Mesothelial cell of epicardium (in vitro differentiated cells): ENCODE measurements around the gene SNAPC1. TPM values are rescaled to one million over a fixed set of nuclear protein-coding genes. Genes with fewer than 3 reads are reported as not detected.

Source experiments
- DNase-seq, 2 experiments: peaks; one replicate each; pipeline ENCODE4 v3.0.0; 2021; ENCODE audit warnings: low spot score in 2 of 2; ENCODE audit not compliant: unreplicated experiment in 2 of 2
- H3K27ac Mint-ChIP-seq: 2 replicates; pipeline ENCODE4 v1.8.0; 2021; ENCODE audit warnings: mixed read lengths
- H3K27me3 Mint-ChIP-seq: 2 replicates; pipeline ENCODE4 v1.8.0; 2021; ENCODE audit warnings: low read depth, mixed read lengths
- H3K36me3 Mint-ChIP-seq: 2 replicates; pipeline ENCODE4 v1.8.0; 2021; ENCODE audit warnings: mixed read lengths
- H3K4me1 Mint-ChIP-seq: 2 replicates; pipeline ENCODE4 v1.8.0; 2021; ENCODE audit warnings: mixed read lengths
- H3K4me3 Mint-ChIP-seq: 2 replicates; pipeline ENCODE4 v1.8.0; 2021; ENCODE audit warnings: mild to moderate bottlenecking, moderate library complexity, mixed read lengths
- H3K9me3 Mint-ChIP-seq: 2 replicates; pipeline ENCODE4 v1.8.0; 2021; ENCODE audit warnings: mixed read lengths
- CTCF ChIP-seq: fragments of 200-600 bp; sonication (generic); IDR thresholded peaks from one replicate; pipeline ENCODE4 v1.5.0; 2021; ENCODE audit warnings: antibody characterized with exemption; ENCODE audit not compliant: unreplicated experiment
- total RNA-seq: library from RNA; stranded (reverse); gene quantifications from 3 replicates; pipeline ENCODE4 v1.2.1, GENCODE V29; 2021

SNAPC1 gene
- total RNA-seq, 1 donor from 2014 or later: 6.2 TPM

GRCh38 chr14:61759878-61760277 lies 2.3 kb upstream of the SNAPC1 start:
- no peaks in the 10 kb centered on the region for H3K27me3 Mint-ChIP-seq
- H3K36me3 Mint-ChIP-seq: no peaks in the 10 kb centered on the region
- no peak for TF ChIP-seq CTCF
- H3K27ac Mint-ChIP-seq: no peak overlapping the region
- peaks cover 27% of the 10 kb centered on the region for H3K4me1 Mint-ChIP-seq
- no peak for DNase-seq
- H3K9me3 Mint-ChIP-seq: no peaks in the 10 kb centered on the region
- no peak overlapping the region for H3K4me3 Mint-ChIP-seq

DNA sequence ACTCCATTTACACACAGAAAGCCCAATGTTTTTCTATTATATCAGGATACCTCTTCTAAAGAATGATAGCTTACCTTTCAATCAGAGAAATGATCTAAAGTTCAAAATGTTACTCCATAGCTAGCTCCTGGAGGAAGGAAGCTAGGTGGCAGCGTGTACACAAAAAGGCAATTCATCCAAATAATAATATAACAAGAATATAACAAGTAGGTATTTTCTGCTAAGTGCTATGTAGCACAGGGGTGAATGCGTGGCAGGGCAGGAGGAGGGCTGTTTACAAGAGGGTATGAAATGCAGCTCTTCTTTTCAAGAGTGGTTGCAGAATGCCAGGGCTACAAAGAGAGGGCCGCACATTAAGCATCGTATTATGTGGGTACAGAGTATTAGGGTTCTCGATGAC lies 663 bp upstream of the SNAPC1 start:
- no peaks in the 10 kb centered on the region for H3K36me3 Mint-ChIP-seq
- peak overlapping the region; percentile 91 for H3K4me3 Mint-ChIP-seq
- TF ChIP-seq CTCF: no peak
- peak overlapping the region; percentile 98 for H3K27ac Mint-ChIP-seq
- no peaks in the 10 kb centered on the region for H3K9me3 Mint-ChIP-seq
- peaks cover 44% of the 10 kb centered on the region for H3K4me1 Mint-ChIP-seq
- no peak for DNase-seq
- H3K27me3 Mint-ChIP-seq: no peaks in the 10 kb centered on the region

DNA sequence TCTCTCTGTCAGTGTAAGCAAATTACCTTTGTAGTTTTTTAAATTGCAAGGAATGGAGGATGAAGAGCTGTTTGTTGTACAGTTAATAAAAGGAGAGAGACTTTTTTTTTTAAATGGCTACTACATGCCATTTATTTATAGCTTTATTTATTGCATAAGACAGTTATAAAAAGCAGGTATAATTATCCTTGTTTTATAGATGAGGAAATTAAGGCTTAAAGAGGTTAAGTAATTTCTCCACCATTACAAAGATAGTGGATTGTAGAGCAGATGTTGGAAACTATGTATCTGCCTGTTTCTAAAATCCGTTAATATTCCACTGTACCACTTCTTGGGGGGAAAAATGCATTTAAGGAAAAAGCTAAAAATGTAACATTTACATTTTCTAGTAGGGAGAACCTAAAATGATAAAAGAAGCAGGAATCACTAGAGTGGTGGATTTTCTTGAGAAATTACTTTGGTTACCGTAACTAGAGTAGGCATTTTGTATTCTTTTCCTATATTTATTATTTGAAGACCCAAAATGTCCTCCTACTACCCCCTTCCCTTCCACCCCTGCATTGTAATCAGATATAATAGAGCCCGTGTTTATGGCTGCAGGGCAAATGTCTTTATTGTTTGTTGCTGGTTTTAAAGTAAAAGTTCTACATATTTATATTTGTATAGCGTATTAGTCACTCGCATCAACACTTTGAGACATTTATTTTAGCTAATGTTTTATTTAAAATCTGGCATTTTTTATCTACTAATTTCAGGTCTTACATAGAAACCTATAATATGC lies 2.3 kb downstream of the SNAPC1 start:
- peak overlapping the region; percentile 63 for H3K27ac Mint-ChIP-seq
- peak overlapping the region; percentile 91 for H3K4me3 Mint-ChIP-seq
- peaks cover 45% of the 10 kb centered on the region for H3K4me1 Mint-ChIP-seq
- H3K36me3 Mint-ChIP-seq: peaks cover 5% of the 10 kb centered on the region
- TF ChIP-seq CTCF: no peak
- H3K9me3 Mint-ChIP-seq: no peaks in the 10 kb centered on the region
- no peak for DNase-seq
- no peaks in the 10 kb centered on the region for H3K27me3 Mint-ChIP-seq

GRCh38 chr14:61765225-61765943 lies 3.2 kb downstream of the SNAPC1 start:
- peaks cover 11% of the 10 kb centered on the region for H3K36me3 Mint-ChIP-seq
- peak overlapping the region; percentile 47 for H3K4me3 Mint-ChIP-seq
- peak overlapping the region; percentile 63 for H3K27ac Mint-ChIP-seq
- TF ChIP-seq CTCF: no peak
- H3K9me3 Mint-ChIP-seq: no peaks in the 10 kb centered on the region
- no peaks in the 10 kb centered on the region for H3K27me3 Mint-ChIP-seq
- peaks cover 45% of the 10 kb centered on the region for H3K4me1 Mint-ChIP-seq
- DNase-seq: no peak

GRCh38 chr14:61766151-61766550 lies 3.9 kb downstream of the SNAPC1 start:
- H3K4me3 Mint-ChIP-seq: peak overlapping the region; percentile 47
- TF ChIP-seq CTCF: no peak
- no peaks in the 10 kb centered on the region for H3K27me3 Mint-ChIP-seq
- H3K36me3 Mint-ChIP-seq: peaks cover 11% of the 10 kb centered on the region
- peaks cover 45% of the 10 kb centered on the region for H3K4me1 Mint-ChIP-seq
- H3K27ac Mint-ChIP-seq: peak overlapping the region; percentile 63
- H3K9me3 Mint-ChIP-seq: no peaks in the 10 kb centered on the region
- DNase-seq: no peak
